Islet of Langerhans (tissue), 1 donor: ENCODE measurements around the gene CTDSPL.

Source experiments
- FAIRE-seq: peaks from one replicate; lab custom pipeline; 2011; peaks lifted over from hg19 to GRCh38; lab: Jason Lieb, UNC

The CTDSPL gene

GRCh38 chr3:37988931-37989525 is 127.3 kb downstream of the CTDSPL start:
- FAIRE-seq, result no peak

GRCh38 chr3:37989821-37990480 is 128.3 kb downstream of the CTDSPL start:
- no peak for FAIRE-seq

DNA sequence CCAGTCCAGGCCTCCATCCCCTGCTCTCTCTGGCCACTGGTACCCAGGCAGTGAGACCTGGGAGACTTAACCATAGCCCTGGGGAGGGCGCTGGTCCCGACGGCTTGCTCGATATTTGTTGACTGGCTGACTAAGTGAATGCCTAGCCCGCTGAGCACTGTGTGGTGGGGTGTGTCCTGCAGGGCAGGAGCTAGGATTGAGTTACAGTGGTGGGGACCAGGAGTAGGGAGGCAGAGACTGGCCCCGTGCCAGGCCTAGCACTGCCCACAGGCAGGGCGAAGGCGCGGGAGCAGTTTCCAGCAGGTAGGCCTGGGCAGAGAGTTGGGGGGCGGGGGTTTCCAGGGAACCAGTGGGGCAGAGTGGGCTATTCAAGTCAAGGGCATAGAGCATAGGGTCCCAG is 128.8 kb downstream of the CTDSPL start, which contains the start of gene VILL:
Gene VILL (plus strand): TSS at position 260 of the 400 bp plus-strand sequence. CDS start 2,887 bp downstream, outside the sequence.
- FAIRE-seq, result no peak

- no peak for FAIRE-seq
Observed at GRCh38 chr3:37991109-37991508, 129.4 kb downstream of the CTDSPL start.

GRCh38 chr3:37991823-37992222 is 130.1 kb downstream of the CTDSPL start:
- FAIRE-seq, result no peak

GRCh38 chr3:37992271-37993066 is 130.8 kb downstream of the CTDSPL start:
- no peak for FAIRE-seq

GRCh38 chr3:37993067-37993455 is 131.4 kb downstream of the CTDSPL start:
- no peak for FAIRE-seq

GRCh38 chr3:37993460-37993819 is 131.8 kb downstream of the CTDSPL start:
- no peak for FAIRE-seq

- no peak for FAIRE-seq
Observed at GRCh38 chr3:37993820-37994638, 132.3 kb downstream of the CTDSPL start.

DNA sequence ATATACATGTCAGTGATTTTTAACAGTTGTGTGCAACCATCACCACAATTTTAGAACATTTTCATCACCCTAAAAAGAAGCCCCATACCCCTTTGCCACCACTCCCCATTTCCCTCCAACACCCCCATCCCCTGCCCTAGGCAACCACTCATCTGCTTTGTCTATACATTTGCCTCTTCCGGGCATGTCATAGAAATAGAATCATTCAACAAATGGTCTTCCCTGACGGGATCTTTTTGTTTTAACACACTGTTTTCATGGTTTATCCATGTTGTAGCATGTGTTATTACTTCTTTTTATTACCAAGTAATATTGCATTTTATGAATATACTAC is 132.9 kb downstream of the CTDSPL start:
- FAIRE-seq, result no peak

DNA sequence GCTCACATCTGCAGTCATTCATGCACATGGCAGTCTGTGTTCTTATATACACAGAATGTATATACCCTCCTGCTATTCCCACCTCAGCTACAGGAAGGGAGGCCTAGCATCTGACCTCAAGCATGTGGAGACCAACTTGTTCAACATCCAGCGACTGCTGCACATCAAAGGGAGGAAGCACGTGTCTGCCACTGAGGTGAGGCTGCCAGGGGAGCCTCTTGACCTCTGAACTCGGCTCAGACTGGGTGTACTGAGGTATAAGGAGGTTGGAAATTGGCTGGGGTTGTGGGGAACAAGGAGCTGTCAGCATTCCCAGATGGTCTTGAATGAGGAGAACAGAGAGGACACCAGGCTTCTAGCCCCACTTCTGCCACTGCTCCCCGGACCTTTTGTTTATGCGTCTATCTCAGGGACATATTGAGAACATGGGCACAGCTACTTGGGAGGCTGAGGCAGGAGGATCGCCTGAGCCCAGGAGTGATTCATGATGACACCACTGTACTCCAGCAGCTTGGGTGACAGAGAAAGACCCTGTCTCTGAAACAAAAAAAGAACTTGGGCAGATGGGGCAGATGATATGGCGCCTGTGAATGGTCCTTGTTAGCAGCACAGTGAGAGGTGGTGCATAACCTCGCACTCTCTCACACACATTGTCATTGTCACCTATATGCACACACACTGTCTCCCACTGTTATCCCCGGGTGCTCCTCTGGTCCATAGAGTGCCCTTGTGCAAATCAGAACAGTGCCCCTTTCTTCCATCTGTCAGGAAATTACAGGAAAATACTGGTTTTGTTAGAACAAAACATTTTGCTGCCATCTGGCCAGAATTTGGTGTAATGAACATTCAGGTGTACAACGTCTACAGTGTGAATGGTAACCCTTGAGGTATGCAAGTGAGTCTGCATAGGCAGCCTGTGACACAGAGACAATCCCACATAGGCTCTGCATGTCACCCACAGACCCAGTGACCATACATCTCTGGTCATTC is 134.3 kb downstream of the CTDSPL start:
- no peak for FAIRE-seq

GRCh38 chr3:37996785-37997301 is 135.2 kb downstream of the CTDSPL start:
- FAIRE-seq, result no peak

DNA sequence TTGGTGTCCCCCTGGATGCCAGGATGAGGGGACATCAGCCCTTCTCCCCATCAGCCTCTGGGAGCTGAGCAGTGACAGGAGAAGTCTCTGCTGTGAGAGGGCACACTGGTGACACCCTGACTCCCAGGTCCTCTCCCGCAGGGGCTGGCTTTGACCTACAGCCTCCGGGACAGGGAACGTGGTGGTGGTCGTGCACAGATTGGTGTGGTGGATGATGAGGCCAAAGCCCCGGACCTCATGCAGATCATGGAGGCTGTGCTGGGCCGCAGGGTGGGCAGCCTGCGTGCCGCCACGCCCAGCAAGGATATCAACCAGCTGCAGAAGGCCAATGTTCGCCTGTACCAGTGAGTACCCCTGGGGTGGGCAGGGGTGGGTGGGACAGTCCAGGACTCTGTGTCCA is 135.7 kb downstream of the CTDSPL start:
- FAIRE-seq, result no peak

DNA sequence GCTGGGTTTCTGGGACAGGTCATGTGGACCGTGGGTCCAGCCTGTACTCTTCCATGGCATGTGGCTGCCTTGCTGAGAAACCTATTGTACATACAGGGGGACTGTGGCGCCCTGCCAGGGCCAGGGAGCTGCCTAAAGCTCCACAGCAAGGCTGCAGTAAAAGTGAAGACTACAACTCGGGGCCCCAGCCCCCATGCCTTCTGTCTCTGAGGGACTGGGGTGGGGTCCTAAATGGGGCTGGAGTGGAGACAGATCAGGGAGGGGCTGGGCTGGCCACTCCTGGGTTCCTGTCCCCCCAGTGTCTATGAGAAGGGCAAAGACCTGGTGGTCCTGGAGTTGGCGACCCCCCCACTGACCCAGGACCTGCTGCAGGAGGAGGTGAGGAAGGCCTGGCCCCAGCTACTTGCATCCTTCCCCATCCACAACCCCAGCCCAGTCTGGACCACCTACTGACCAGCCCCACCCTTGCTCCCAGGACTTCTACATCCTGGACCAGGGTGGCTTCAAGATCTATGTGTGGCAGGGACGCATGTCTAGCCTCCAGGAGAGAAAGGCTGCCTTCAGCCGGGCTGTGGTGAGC is 136.2 kb downstream of the CTDSPL start:
- FAIRE-seq, result no peak

- FAIRE-seq, result no peak
Observed at GRCh38 chr3:37999836-38000235, 138.2 kb downstream of the CTDSPL start.

- no peak for FAIRE-seq
Observed at GRCh38 chr3:38000242-38000916, 138.7 kb downstream of the CTDSPL start.

DNA sequence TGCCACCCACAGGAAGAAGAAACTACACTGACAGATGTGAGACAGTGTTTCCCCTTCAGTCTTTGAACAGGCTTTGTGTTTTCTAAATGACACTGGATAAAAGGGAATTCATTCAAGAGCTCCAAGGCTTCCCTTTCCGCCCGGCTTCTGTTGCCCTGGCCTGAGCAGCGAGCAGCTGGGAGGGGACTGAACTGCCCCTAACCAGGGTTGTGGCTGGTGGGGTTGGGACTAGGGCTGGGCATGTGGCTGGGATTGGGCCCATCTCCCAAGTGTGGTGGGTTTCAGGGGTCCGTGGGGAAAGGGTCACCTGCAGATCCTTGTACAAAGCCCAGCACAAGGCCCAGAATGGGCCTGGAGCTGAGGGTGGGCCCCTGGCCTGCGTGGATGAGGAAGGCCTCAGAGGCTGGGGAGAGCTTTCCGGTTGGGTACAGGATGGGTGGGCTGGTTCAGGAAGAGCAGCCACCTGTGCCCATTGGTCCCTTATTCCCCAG is 139.3 kb downstream of the CTDSPL start:
- FAIRE-seq, result no peak

DNA sequence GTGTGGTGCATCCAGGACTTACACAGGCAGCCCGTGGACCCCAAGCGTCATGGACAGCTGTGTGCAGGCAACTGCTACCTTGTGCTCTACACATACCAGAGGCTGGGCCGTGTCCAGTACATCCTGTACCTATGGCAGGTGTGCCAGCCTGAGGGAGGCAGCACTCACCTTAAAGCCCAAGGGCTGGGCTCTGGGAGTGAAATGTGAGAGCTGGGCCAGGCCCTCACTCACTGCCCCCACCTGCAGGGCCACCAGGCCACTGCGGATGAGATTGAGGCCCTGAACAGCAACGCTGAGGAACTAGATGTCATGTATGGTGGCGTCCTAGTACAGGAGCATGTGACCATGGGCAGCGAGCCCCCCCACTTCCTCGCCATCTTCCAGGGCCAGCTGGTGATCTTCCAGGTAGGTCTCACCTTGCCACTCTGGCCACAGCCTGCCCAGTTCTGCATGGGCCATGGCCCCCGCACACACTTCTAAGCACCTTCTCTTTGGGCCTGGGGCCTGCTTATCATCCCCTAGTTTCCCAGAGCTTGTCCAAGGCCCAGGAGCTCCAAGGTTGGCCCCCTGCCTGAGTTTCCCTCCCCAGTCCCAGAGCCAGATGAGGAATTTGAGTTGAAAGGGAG is 139.9 kb downstream of the CTDSPL start:
- FAIRE-seq, result no peak

- no peak for FAIRE-seq
Observed at GRCh38 chr3:38002291-38002876, 140.7 kb downstream of the CTDSPL start.
